AG08396 (cell line): Measurements from ENCODE around the gene TRIM17.

Source experiments
- DNase-seq: peaks from one replicate; pipeline ENCODE4 v3.0.0; 2012; ENCODE audit warnings: low spot score, mixed read lengths

The TRIM17 gene, protein sequence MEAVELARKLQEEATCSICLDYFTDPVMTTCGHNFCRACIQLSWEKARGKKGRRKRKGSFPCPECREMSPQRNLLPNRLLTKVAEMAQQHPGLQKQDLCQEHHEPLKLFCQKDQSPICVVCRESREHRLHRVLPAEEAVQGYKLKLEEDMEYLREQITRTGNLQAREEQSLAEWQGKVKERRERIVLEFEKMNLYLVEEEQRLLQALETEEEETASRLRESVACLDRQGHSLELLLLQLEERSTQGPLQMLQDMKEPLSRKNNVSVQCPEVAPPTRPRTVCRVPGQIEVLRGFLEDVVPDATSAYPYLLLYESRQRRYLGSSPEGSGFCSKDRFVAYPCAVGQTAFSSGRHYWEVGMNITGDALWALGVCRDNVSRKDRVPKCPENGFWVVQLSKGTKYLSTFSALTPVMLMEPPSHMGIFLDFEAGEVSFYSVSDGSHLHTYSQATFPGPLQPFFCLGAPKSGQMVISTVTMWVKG

DNA sequence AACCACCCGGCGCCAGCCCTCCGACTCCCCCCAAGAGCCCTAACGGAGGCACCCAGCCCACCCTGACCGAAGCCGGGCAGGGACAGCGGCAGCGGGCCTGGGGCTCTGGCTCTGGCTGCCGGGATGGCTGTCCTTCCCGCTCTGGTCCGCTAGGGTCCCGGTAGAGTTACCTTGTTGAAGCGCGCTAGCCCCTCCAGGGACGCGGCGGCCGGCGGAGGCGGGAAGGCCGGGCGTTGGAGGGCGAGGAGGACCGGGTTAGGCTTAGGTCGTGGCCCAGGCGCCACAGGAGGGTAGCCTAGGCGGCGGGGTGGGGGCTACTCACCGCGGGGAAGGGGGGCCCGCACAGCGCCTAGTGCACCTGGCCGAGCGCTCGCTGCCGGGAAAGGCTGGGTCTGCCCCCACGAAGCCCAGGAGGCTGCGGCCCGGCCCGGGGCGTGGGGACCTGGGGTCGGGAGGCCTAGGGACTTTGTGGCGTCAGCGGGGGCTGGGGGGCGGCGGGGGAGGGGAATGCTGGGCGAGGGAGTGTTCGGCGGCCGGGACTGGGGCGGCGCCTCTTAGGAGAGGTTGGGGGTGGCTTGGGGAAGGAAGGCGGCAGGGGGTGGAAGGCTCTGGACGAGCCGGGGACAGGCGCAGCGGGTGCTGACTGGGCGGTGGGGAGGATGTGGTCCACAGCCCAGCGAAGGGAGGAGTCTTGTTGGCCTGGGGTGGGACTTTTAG, at the start of gene TRIM17:
Gene TRIM17, minus strand, starts transcription at position 645 of the 717 bp plus-strand sequence. CDS start 1,789 bp downstream, outside the sequence.
- DNase-seq = peak; percentile 62

DNA sequence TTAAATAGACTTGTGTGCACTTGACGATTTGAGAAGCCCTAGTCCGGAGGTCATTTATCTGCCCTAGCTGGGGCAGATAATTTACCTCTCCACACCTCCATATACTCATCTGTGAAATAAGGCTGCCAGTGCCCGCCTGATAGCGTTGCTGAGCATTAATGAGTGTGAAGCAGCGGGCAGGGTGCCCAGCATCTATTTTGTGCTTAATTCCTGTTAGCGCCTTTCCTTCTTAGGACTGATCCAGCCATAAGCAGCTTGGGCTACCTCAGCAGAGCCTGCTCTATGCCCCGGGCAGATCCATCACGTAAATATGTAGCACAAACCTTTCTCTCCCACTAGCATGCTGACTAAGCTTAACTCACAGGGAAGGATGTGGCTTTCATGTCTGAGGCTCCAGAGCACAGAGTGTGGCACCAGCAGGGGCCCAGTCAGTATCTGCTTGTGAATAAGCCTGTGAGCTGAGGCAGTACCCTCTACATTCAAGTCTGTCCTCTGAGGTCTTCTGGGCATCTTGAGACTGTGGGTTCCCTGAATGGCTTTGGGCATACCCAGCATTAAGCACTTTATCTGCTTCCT, 49.0 kb upstream of the TRIM17 start:
- DNase-seq = no peak

DNA sequence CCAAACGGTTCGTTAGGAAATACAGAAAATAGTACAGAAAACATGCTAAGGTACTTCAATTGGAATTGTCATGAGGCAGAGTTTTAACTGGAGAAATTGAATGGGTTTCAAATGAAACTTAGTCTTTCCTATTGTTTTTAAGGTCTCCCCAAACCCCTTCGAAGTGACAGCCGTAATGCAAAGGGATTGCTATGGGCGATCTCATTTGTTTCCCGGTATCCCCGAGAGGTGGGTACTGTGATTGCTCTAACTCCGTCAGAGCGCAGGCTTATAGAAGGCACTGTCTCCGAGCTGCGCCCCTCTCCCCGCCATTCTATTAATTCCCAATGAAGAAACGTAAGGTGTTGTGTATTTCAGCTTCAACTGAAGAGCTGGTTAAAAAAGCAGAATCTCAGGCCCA, 48.5 kb upstream of the TRIM17 start:
- DNase-seq = no peak

DNA sequence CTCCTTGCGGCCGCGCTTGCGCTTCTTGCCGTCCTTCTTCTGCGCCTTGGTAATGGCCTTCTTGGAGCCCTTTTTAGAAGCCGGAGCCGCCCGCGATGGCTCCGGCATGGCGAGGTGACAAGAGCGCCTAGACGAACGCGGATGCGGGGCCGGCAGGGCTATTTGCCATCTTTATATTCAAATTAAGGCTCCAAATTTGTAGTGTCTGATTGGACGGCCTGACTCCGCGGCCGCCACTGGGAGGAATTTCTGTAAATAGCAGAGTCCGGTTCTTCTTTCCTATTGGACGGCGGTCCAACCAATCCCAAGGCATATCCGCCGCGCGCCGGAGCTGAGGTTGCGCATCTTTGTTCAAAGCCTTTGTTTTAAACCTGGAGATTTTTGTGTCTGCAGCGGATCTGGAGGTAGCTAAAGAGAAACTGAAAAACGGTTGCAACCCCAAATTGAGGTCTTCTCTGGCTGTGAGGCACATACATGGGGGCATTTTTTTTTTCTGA, 47.9 kb upstream of the TRIM17 start:
- DNase-seq = peak; percentile 91

DNA sequence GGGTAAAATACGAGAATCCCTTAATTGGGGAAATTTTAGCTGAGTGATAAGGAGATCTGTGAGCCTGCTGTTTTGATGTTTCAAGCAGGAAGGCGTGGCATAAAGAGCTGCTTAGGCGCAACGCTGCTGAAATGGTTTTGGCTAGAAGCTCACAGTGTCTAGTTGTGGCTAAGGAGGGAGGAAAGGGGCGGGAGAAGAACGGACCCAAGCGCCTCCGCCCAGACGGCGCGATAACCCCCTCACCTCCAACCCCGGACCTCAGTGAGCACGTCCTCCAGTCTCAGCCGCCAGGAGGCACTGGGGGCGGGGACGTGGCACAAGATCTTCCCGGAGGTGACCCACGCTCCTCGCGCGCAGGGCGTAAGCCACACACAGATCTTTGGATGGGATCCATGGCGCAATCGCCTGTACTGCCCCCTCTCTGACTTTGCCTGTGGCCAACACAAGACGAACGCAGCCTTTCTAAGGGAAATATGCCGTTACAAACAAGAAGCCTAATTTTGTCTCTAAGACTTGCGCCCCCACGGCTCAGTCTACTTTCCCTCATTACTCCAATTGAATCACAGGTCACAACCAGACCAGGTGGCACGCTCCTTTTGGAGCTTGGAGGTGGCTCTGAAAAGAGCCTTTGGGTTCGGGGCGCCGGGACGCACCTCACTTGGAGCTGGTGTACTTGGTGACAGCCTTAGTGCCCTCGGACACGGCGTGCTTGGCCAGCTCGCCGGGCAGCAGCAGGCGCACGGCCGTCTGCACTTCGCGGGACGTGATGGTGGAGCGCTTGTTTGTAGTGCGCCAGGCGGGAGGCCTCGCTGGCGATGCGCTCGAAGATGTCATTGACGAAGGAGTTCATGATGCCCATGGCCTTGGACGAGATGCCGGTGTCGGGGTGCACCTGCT, 47.1 kb upstream of the TRIM17 start:
- no peak for DNase-seq

DNA sequence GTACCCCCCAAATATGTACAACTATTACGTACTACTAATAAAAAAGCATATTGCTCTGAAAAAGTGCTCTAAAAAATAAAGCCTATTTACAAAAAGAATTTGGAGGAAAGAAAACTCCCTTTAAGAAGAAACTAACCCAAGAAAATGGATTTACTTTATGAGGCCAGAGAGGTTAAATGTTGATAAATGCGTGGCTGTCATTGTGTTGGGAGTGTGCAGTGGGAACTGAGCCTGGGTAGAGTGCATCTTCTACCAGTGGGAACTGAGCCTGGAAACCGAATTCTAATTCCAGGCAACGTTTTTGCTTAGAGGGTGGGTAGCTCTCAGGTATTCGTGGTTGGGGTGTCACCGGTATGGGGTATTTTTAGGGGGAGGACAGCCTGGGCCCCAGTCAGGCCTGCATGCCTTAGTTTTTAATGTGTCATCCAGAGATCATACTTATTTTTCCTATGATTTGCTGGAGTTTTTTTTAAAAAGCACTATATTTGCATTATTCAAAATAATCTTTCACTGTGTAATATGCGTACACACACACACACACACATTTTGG, 46.4 kb upstream of the TRIM17 start:
- DNase-seq = no peak

DNA sequence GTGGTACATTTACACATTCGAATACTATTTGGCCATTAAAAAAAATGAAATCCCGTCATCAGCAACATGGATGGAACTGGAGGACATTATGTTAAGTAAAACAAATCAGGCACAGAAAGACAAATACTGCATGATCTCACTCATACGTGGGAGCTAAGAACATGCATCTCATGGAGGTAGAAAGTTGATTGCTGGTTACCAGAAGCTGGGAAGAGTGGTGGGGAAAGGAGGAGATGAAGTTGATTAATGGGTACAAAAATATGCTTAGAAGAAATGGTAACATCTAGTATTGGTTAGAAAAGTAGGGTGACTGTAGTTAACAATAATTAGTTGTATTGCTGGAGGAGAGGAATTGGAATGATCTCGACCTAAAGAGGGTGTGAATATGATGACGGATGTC, 45.9 kb upstream of the TRIM17 start:
- no peak for DNase-seq

DNA sequence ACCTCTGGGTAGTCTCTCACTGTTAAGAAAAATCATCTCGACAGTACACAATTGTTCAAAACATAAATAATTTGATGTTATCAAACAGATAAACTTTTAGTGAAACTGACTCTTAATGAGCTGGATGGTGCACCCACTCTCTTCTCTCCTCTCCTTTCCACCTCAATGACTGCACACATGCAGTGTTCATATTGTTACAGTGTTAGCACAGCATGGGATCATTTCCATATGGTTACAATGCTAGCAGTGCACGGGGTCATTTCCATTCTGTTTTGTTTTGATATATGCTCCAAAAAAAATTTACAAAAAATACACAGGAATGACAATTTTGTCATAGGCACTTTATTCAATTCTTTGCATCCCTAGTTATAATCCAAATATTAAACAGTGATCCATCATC, 44.2 kb upstream of the TRIM17 start:
- DNase-seq = no peak

DNA sequence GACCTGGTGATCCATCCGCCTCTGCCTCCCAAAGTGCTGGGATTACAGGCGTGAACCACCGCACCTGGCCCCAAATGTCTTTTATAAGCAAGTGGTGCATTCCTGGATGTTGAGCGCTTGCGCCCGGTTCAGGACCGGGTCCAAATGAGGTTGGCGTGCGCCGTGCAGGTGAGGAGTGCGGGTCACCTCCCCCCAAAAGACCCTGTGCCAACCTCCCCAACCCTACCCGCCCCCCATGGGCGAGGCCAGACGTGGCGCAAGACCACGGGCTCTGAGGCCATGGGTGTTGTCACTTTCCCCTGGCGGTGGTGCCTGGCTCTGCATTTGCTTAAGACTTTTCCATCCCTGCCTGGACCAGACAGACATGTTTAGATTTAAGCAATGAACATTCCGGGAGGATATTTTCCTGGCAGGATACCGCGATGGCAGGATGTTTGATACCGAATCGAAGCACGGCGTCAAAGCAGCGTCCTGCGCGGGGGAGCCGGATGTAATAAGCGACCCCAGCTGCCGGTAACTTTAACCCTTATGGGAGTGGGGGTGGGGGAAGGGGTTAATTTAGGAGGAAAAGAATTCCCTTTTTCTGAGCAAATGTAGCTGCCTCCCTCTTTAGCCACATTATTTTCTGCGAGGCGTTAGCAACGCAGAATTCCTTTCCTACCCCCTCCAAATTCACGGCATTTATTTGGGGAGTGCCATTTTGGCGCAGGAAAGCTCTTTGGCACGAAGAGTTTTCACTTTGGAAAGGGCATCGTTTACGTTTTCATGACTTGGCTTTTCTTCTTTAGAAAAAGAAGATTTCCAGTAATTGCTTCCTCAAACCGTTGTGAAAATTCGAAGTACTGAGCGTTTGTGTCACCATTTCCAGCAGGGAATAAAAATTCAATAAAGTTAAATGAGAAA, 42.7 kb upstream of the TRIM17 start:
- peak; percentile 77 for DNase-seq

DNA sequence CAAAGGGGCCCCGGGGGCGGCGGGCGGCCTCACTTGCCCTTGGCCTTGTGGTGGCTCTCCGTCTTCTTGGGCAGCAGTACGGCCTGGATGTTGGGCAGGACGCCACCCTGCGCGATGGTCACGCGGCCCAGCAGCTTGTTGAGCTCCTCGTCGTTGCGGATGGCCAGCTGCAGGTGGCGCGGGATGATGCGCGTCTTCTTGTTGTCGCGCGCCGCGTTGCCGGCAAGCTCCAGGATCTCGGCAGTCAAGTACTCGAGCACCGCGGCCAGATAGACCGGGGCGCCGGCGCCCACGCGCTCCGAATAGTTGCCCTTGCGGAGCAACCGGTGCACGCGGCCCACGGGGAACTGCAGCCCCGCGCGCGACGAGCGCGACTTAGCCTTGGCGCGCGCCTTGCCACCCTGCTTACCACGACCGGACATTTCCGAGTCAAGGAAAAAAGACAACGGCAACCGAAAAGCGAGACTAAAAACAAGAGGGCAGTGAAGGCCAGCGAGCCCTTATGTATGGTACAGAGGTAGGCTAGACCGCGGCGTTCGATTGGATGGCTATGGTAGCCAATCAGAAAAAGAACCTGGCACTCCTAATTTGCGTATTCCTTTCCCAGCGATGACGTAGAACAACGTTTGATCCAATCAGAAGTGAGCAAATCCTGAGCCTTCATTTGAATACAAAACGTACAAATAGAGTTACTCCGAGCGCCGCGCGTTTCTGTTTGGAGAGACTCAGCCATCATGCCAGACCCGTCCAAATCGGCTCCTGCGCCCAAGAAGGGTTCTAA, 40.9 kb upstream of the TRIM17 start:
- DNase-seq = peak; percentile 97

DNA sequence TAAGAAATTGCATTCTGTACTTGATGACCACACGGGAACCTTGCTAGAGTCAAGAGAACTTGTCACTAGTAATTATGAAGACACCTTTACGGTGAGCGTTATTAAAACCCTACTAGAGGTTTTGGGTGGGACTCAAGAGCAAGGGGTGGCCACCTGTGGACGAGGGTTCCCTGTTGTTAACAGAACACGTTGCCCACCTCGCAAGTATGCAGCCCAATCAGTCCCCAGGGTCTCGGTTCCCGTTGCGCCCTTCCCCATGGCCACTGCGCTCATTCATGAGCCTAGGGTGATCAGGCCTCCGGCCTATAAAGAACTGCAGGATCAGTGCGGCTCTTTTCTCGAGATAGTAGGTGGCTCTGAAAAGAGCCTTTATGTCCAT, 40.3 kb upstream of the TRIM17 start:
- no peak for DNase-seq

DNA sequence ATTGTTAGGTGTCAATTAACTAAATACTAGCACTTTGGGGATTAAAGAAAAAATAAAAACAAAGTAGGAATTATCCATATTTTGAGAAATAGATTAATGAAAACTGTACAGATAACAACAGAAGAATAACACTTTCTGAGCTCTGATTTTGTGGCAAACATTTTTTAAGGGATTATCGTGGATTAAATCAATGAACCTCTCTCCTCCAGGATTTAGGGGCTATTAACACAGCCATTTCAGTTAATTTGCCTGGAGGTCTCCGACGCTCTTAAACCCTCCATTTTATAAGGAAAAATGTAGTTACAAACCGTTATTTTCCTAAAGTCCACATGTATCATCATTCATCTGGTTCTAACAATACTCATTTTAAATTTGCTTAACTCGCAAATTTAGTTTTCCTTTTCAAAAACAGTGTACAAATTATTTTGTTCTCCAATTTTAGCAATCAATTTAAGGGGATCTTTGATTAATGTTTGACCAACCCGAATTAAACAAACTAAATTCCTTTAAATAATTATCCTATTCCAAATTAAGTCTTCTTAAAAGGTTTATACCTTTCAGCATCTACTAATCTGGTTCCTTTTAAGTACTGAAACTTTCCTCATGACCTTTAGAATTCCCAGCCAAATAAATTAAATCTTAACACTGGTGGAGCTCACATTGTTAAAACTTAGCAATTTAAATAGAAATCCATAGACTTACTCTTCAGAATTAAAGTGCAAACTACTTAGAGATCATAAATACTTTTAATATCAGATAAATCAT, 39.8 kb upstream of the TRIM17 start:
- no peak for DNase-seq

DNA sequence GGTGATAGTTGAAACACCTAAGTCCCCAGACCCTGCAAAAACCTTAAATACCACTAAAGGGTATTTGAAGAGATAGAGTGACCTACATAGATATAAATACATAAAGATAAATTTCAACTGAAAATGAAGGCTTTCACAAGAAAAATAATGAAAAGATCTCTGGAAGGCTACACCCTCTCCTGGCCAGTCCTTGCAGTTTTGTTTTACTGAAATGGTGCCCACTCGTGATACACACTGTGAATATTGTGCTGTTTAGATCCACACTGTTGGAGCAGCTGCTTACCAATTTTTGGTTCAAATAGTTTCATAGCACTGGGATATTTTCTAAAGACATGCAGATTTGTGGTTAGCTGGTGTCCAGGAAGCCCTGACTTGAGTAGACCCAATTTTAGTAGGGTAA, 39.1 kb upstream of the TRIM17 start:
- DNase-seq = no peak

DNA sequence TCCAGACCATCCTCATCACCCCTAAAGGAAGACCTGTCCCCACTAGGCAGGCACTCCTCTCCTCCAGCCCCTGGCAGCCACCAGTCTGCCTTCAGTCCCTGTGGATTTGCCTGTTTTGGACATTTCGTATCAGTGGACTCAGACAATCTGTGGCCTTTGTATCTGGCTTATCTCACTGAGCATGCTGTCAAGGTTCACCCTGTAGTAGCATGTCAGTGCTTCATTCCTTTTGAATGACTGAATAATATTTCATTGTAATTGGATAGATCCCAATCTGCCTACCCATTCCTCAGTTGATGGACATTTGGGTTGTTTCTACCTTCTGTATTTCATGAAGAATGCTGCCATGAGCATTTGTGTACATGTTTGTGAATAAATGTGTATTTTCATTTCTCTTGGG, 37.6 kb upstream of the TRIM17 start:
- DNase-seq = no peak

DNA sequence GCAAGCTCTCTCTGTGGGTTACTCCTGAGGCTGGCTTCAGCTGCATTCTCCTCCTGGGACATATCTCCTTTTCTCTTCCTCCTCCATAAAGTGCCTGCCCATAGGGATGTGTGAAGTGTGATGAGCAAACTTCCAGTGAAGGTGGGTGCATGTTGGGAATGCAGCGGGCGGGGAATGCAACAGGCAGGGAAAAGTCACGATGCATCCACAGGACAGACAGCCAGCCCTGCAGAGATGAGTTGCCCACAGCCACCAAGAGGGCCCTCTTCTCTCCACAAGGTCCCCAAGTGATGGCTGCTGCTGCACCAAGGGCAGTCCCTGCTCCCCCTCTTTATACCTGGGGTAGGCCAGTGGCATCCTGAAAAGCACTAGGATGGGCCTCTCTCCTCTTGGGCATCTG, 37.0 kb upstream of the TRIM17 start:
- DNase-seq = no peak

DNA sequence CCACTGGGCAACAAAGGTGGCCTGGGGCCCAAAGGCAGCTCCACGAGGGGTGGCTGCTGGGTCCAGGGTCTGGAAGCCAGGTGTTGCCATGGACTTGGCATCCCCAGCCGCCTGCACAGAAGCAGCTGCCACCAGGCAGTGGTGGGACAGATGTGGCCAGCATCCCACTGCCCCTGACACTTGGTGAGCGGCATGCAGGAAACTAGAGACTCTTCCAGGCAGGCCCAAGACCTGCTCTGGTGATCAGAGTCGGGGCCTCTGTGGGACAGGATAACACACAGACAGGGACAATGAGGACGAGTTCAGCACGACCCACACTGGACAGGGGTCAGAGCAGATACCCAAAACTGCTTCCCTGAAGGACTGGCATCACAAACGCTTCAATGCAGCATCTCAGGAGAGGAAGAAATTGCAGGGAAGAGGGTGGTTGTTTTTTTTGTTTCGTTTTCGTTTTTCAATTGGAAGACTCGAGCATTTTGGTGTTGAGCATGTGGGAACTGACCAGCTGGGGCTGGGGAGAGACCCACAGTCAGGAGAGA, 36.4 kb upstream of the TRIM17 start:
- no peak for DNase-seq

DNA sequence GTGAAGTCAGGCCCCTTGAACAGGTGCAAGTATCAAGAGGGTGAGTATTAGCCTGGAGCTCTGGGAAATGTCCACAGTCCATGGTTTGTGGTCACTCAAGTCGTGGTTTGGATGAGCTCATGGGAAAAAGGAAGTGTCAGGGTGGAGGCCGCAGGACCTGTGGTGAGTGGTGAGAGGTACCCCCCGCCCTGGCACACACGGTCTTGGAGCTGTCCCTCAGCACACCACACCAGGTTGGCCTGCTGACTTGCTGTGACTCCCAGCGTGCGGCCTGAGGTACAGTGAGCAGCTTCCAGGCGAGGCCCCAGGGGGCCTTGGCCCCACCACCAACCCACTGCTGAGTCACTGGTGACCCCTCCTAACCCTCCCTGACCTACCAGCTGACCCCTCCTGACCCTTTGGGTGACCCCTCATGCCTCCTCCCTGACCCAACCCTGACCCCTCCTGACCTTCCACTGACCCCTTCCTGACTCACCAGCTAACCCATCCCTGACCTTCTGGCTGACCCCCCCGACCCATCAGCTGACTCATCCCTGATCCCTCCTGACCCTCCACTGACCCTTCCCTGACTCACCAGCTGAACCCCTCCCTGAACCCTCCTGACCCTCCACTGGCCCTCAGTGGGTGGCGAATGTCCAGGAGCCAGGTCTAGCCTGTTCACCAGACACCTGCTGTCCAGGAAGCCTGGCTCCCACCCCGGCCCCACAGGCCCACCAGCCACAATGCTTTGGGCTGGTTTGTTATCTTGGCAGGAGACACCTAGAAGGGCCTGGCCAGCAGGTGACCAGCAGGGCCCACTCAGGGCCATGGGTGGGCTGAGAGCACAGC, 35.7 kb upstream of the TRIM17 start:
- DNase-seq = no peak

DNA sequence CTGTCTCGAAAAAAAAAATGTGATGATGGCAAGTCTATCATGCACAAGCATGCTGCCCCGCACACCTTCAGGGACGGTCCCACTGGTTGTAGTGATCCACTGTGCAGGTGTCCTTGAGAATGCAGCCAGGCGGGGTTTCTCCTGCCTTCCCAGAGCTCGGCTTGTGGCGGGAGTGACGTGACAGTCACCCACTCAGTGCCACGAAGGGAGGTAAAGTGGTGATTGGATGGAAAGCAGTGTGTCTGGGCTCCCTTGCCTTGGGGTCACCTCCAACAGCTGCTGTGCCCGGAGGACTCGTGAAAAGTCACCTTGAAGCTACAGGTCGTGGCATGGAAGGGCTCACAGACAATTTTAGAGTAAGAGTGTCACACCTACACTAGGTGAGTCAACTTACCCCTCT, 33.5 kb upstream of the TRIM17 start:
- DNase-seq = no peak
